HepG2 (cell line): ENCODE data around the gene FUT6. TPM values are rescaled to one million over a fixed set of nuclear protein-coding genes. Genes with fewer than 3 reads are reported as not detected.
A peak's percentile ranks its signal among the peaks of the same experiment; 100 is the strongest.

Experiments
- AHR ChIP-seq: IDR thresholded peaks from 2 replicates; pipeline ENCODE4 v1.6.1; 2018; ENCODE audit warnings: missing genetic modification reagents, missing compliant biosample characterization
- ARHGAP35 ChIP-seq: sonication (generic); formaldehyde crosslinking; IDR thresholded peaks from 2 replicates; pipeline ENCODE4 v1.9.0; 2022; ENCODE audit warnings: mild to moderate bottlenecking, inconsistent platforms, moderate library complexity, missing genetic modification reagents, borderline replicate concordance
- CCDC6 ChIP-seq: sonication (generic); formaldehyde crosslinking; IDR thresholded peaks from 2 replicates; pipeline ENCODE4 v1.8.1; 2022; ENCODE audit warnings: mild to moderate bottlenecking, missing genetic modification reagents, moderate library complexity
- HCFC1 ChIP-seq: fragments of 150-350 bp; IDR thresholded peaks from 2 replicates; pipeline ENCODE4 v1.6.1; 2014; ENCODE audit warnings: low read depth, low read length
- IKZF1 ChIP-seq: fragments of 450-650 bp; IDR thresholded peaks from 2 replicates; pipeline ENCODE4 v1.7.1; 2016
- PCBP1 ChIP-seq: fragments of 200-400 bp; formaldehyde crosslinking; IDR thresholded peaks from 2 replicates; pipeline ENCODE4 v1.6.1; 2017; ENCODE audit warnings: mild to moderate bottlenecking, low read depth, low read length, borderline replicate concordance
- PHB2 ChIP-seq: fragments of 450-650 bp; IDR thresholded peaks from 2 replicates; pipeline ENCODE4 v1.6.1; 2018; ENCODE audit not compliant: partially characterized antibody
- PRMT3 ChIP-seq: sonication (generic); formaldehyde crosslinking; IDR thresholded peaks from 2 replicates; pipeline ENCODE4 v1.8.1; 2022; ENCODE audit warnings: low read depth, mild to moderate bottlenecking, moderate library complexity, missing genetic modification reagents, borderline replicate concordance
- REXO4 ChIP-seq: sonication (generic); formaldehyde crosslinking; IDR thresholded peaks from 2 replicates; pipeline ENCODE4 v1.8.0; 2022; ENCODE audit warnings: missing genetic modification reagents, mild to moderate bottlenecking, borderline replicate concordance
- RFXAP ChIP-seq: sonication (generic); formaldehyde crosslinking; IDR thresholded peaks from 2 replicates; pipeline ENCODE4 v1.4.0; 2020; ENCODE audit warnings: missing genetic modification reagents, borderline replicate concordance
- ZBTB26 ChIP-seq: IDR thresholded peaks from 2 replicates; pipeline ENCODE4 v1.6.1; 2016; ENCODE audit warnings: missing compliant biosample characterization, missing genetic modification reagents, borderline replicate concordance
- ZBTB39 ChIP-seq: sonication (generic); formaldehyde crosslinking; IDR thresholded peaks from 2 replicates; pipeline ENCODE4 v1.5.0; 2020; ENCODE audit warnings: missing genetic modification reagents
- ZNF281 ChIP-seq: sonication (generic); formaldehyde crosslinking; IDR thresholded peaks from 2 replicates; pipeline ENCODE4 v1.4.0; 2020; ENCODE audit warnings: missing genetic modification reagents, borderline replicate concordance
- ZNF367 ChIP-seq: sonication (generic); formaldehyde crosslinking; IDR thresholded peaks from 2 replicates; pipeline ENCODE4 v1.4.0; 2020; ENCODE audit warnings: missing genetic modification reagents, borderline replicate concordance
- ZNF781 ChIP-seq: sonication (generic); formaldehyde crosslinking; IDR thresholded peaks from 2 replicates; pipeline ENCODE4 v1.5.1; 2020; ENCODE audit warnings: borderline replicate concordance, mild to moderate bottlenecking, missing genetic modification reagents; ENCODE audit errors: not compliant biosample characterization
- polyA plus RNA-seq, 8 experiments: library from polyadenylated mRNA; depleted of rRNA in 3 of 8; stranded (reverse) in 7 of 8; unstranded in 1 of 8; fragments of >200 nt; fragmentation: Illumina TruSeq in 4 of 8; extraction: Trizol in 4 of 8; gene quantifications; 2 replicates each; pipeline versions ENCODE4 v1.2.1 to v1.2.3, GENCODE V29; 2011 to 2016; ENCODE audit warnings: low read depth in 4 of 8, missing spikeins in 1 of 8, mixed read lengths in 1 of 8; ENCODE audit not compliant: insufficient read depth in 1 of 8
- total RNA-seq, 5 experiments: library from RNA; depleted of rRNA; stranded (reverse); fragments of >200 nt; fragmentation: Illumina TruSeq; extraction: Trizol; gene quantifications; 2 replicates each; pipeline ENCODE4 v1.2.3, GENCODE V29; 2016; ENCODE audit warnings: low read depth in 1 of 5
- TF ChIP-seq, protein P1 (sequence below): IDR thresholded peaks from 2 replicates; pipeline ENCODE4 v1.6.1; 2016; ENCODE audit warnings: low read depth, borderline replicate concordance
- TF ChIP-seq, protein P2 (sequence below): sonication (generic); formaldehyde crosslinking; IDR thresholded peaks from 2 replicates; pipeline ENCODE4 v1.5.1; 2020; ENCODE audit warnings: missing genetic modification reagents, mild to moderate bottlenecking, borderline replicate concordance
- TF ChIP-seq, protein P3 (sequence below), 2 experiments: fragments of 450-650 bp in 1 of 2; sonication (generic) in 1 of 2; formaldehyde crosslinking; IDR thresholded peaks; 2 replicates each; pipeline versions ENCODE4 v1.5.0 to v1.8.0; 2020 to 2022; ENCODE audit warnings: mild to moderate bottlenecking in 1 of 2, missing genetic modification reagents in 1 of 2
- TF ChIP-seq, protein P4 (sequence below): sonication (generic); formaldehyde crosslinking; IDR thresholded peaks from 2 replicates; pipeline ENCODE4 v1.5.0; 2020; ENCODE audit warnings: missing genetic modification reagents

Gene FUT6
- total and polyA plus RNA-seq, 2 of the 13 experiments (the other 11 are each of a cell fraction or from before 2014, with no cell fraction given) = 8.2 to 27.7 TPM

GRCh38 chr19:5880604-5881078 lies 41.1 kb upstream of the FUT6 start (continued):
- TF ChIP-seq PRMT3 (no peak), REXO4 (no peak), ZBTB39 (no peak), PHB2 (no peak), ARHGAP35 (CRISPR knock-in tag) (no peak), ZNF781 (CRISPR knock-in tag) (no peak), PCBP1 (0 out of 2 replicates have a peak, but pooled peaks have one; percentile 41), RFXAP (CRISPR knock-in tag) (peak; percentile 44; the same call in 1 of the 2 replicates), ZBTB26 (CRISPR knock-in tag) (peak; percentile 20; the same call in 1 of the 2 replicates), ZNF281 (CRISPR knock-in tag) (peak; percentile 92), IKZF1 (no peak), CCDC6 (peak; percentile 61; the same call in 1 of the 2 replicates), HCFC1 (no peak), ZNF367 (CRISPR knock-in tag) (no peak), AHR (CRISPR knock-in tag) (no peak)
- TF ChIP-seq, protein P1, sequence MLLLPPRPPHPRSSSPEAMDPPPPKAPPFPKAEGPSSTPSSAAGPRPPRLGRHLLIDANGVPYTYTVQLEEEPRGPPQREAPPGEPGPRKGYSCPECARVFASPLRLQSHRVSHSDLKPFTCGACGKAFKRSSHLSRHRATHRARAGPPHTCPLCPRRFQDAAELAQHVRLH = peak; percentile 72; the same call in 1 of the 2 replicates
- TF ChIP-seq, protein P2, sequence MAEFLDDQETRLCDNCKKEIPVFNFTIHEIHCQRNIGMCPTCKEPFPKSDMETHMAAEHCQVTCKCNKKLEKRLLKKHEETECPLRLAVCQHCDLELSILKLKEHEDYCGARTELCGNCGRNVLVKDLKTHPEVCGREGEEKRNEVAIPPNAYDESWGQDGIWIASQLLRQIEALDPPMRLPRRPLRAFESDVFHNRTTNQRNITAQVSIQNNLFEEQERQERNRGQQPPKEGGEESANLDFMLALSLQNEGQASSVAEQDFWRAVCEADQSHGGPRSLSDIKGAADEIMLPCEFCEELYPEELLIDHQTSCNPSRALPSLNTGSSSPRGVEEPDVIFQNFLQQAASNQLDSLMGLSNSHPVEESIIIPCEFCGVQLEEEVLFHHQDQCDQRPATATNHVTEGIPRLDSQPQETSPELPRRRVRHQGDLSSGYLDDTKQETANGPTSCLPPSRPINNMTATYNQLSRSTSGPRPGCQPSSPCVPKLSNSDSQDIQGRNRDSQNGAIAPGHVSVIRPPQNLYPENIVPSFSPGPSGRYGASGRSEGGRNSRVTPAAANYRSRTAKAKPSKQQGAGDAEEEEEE (CRISPR knock-in tag) = no peak; the same call in 1 of the 2 replicates
- TF ChIP-seq, protein P3, sequence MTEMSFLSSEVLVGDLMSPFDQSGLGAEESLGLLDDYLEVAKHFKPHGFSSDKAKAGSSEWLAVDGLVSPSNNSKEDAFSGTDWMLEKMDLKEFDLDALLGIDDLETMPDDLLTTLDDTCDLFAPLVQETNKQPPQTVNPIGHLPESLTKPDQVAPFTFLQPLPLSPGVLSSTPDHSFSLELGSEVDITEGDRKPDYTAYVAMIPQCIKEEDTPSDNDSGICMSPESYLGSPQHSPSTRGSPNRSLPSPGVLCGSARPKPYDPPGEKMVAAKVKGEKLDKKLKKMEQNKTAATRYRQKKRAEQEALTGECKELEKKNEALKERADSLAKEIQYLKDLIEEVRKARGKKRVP (CRISPR knock-in tag; IDR thresholded peaks at IDR 0.05) = peak in 1 of 2 experiments; percentile 83; a peak in 2 of 4 replicates
- TF ChIP-seq, protein P4, sequence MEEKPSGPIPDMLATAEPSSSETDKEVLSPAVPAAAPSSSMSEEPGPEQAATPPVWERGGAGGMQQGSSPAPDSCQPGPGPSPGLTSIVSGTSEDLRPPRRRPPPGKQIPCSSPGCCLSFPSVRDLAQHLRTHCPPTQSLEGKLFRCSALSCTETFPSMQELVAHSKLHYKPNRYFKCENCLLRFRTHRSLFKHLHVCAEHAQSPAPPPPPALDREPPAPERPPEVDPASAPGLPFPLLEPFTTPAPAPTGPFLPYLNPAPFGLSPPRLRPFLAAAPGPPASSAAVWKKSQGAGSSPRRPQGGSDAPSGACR = 0 out of 2 replicates have a peak, but pooled peaks have one; percentile 48
